ENCODE measurements around the gene DCBLD1. TPM values are rescaled to one million over a fixed set of nuclear protein-coding genes. Genes with fewer than 3 reads are reported as not detected.

DCBLD1 gene
- total RNA-seq, 1 experiment from 2014 or later, result 11.2 TPM

DNA sequence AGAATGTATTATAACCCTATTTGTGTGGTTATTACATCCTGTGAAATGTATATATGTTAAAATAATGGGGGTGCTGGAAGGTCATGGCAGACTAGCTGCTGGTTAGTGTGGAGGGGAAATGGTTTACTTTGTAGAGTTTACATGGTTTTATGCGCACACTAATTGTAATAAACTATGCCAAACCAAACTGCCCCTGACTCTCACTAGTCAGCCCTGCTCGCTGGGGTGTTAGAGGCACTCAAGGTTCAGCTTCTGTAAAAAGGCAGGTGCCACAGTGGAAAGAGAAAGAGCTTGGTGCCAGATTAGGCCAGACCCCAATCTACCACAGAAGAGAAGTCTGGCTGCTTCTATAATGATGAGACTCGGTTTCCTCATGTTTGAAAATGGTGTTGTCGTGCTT is 67.1 kb downstream of the DCBLD1 start (continued):
- TF ChIP-seq, protein P1, sequence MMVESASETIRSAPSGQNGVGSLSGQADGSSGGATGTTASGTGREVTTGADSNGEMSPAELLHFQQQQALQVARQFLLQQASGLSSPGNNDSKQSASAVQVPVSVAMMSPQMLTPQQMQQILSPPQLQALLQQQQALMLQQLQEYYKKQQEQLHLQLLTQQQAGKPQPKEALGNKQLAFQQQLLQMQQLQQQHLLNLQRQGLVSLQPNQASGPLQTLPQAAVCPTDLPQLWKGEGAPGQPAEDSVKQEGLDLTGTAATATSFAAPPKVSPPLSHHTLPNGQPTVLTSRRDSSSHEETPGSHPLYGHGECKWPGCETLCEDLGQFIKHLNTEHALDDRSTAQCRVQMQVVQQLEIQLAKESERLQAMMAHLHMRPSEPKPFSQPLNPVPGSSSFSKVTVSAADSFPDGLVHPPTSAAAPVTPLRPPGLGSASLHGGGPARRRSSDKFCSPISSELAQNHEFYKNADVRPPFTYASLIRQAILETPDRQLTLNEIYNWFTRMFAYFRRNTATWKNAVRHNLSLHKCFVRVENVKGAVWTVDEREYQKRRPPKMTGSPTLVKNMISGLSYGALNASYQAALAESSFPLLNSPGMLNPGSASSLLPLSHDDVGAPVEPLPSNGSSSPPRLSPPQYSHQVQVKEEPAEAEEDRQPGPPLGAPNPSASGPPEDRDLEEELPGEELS (CRISPR knock-in tag; IDR thresholded peaks at IDR 0.05), result no peak
- TF ChIP-seq ETV6 (CRISPR knock-in tag; IDR thresholded peaks at IDR 0.05) (no peak), ATF3 (CRISPR knock-in tag; conservative IDR thresholded peaks at IDR 0.05) (no peak), FOXK1 (CRISPR knock-in tag; IDR thresholded peaks at IDR 0.05) (no peak), ZNF416 (CRISPR knock-in tag; IDR thresholded peaks at IDR 0.05) (no peak), ZBTB21 (CRISPR knock-in tag; IDR thresholded peaks at IDR 0.05; ENCODE audit: borderline replicate concordance) (no peak), JUN (CRISPR knock-in tag; IDR thresholded peaks at IDR 0.05) (no peak)

- Mint-ChIP-seq H3K9me3 (no peaks in the 10 kb centered on the region), H3K27ac (no peak overlapping the region), H3K4me1 (peaks cover 30% of the 10 kb centered on the region), H3K36me3 (no peaks in the 10 kb centered on the region; the same call in 1 of the 2 replicates), H3K27me3 (ENCODE audit: low read depth) (peaks cover 12% of the 10 kb centered on the region), H3K4me3 (no peak overlapping the region)
- ChIA-PET CTCF (interaction anchor here (0.8 to 3.7 kb wide), 4 partner anchors 14 to 100 kb away, joined by 3 to 16 read pairs (median 4); no protein-coding TSS in a partner anchor), POLR2A (no interaction called here)
- no peak for ATAC-seq
- TF ChIP-seq CREB1 (CRISPR knock-in tag; IDR thresholded peaks at IDR 0.05) (no peak), ATF1 (CRISPR knock-in tag; IDR thresholded peaks at IDR 0.05) (no peak), ARID4B (CRISPR knock-in tag; IDR thresholded peaks at IDR 0.05; ENCODE audit: borderline replicate concordance) (no peak), NR2C2 (CRISPR knock-in tag; IDR thresholded peaks at IDR 0.05) (no peak), NR3C1 (CRISPR knock-in tag; conservative IDR thresholded peaks at IDR 0.05; ENCODE audit: low read depth) (no peak)
- TF ChIP-seq, protein P2, sequence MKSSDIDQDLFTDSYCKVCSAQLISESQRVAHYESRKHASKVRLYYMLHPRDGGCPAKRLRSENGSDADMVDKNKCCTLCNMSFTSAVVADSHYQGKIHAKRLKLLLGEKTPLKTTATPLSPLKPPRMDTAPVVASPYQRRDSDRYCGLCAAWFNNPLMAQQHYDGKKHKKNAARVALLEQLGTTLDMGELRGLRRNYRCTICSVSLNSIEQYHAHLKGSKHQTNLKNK (CRISPR knock-in tag; IDR thresholded peaks at IDR 0.05), result no peak
- no peak for DNase-seq (ENCODE audit: low spot score)
These were observed 67.7 kb downstream of the DCBLD1 start for GRCh38 chr6:117550078-117550600.

GRCh38 chr6:117550618-117551242 is 68.3 kb downstream of the DCBLD1 start:
- Mint-ChIP-seq H3K36me3 (no peaks in the 10 kb centered on the region), H3K4me1 (peaks cover 30% of the 10 kb centered on the region), H3K4me3 (no peak overlapping the region), H3K9me3 (no peaks in the 10 kb centered on the region), H3K27me3 (ENCODE audit: low read depth) (peaks cover 12% of the 10 kb centered on the region), H3K27ac (no peak overlapping the region)
- ChIA-PET POLR2A (no interaction called here), CTCF (interaction anchor here (1.6 to 2.2 kb wide), 3 partner anchors 14 to 101 kb away, joined by 4 to 11 read pairs (median 6); no protein-coding TSS in a partner anchor)
- ATAC-seq, result no peak
- no peak for DNase-seq (ENCODE audit: low spot score)
- TF ChIP-seq ZNF416 (CRISPR knock-in tag; IDR thresholded peaks at IDR 0.05) (no peak), ELF4 (CRISPR knock-in tag; IDR thresholded peaks at IDR 0.05; ENCODE audit: low read depth) (no peak), JAZF1 (CRISPR knock-in tag; IDR thresholded peaks at IDR 0.05) (no peak), E2F1 (CRISPR knock-in tag; IDR thresholded peaks at IDR 0.05) (no peak), TP53 (CRISPR knock-in tag; IDR thresholded peaks at IDR 0.05) (no peak), FOXP1 (CRISPR knock-in tag; IDR thresholded peaks at IDR 0.05; ENCODE audit: borderline replicate concordance) (no peak), NR2C2 (CRISPR knock-in tag; IDR thresholded peaks at IDR 0.05) (no peak), CREM (CRISPR knock-in tag; IDR thresholded peaks at IDR 0.05) (no peak), TEAD4 (CRISPR knock-in tag; IDR thresholded peaks at IDR 0.05) (no peak), ATF3 (CRISPR knock-in tag; conservative IDR thresholded peaks at IDR 0.05) (no peak), RELA (CRISPR knock-in tag; IDR thresholded peaks at IDR 0.05; ENCODE audit: borderline replicate concordance) (no peak)
